Kidney (tissue), 14 donors: ENCODE data around the gene OR2C1. TPM values are rescaled to one million over a fixed set of nuclear protein-coding genes. Genes with fewer than 3 reads are reported as not detected.

Experiments used
- DNase-seq, 5 donors: peaks; one replicate each; pipeline ENCODE4 v3.0.0-alpha.2; 2013 to 2020
- FAIRE-seq: peaks from 2 replicates; lab custom pipeline; 2012; peaks lifted over from hg19 to GRCh38; lab: Jason Lieb, UNC
- H3K27ac ChIP-seq, 2 donors: one replicate each; pipeline ENCODE4 v1.7.0; 2013; ENCODE audit warnings: low read depth in 2 of 2, low read length in 2 of 2, inconsistent platforms in 1 of 2
- H3K27me3 ChIP-seq: one replicate; pipeline ENCODE4 v1.7.1; 2013; ENCODE audit warnings: low read length, inconsistent platforms; ENCODE audit not compliant: control insufficient read depth, insufficient read depth
- H3K36me3 ChIP-seq, 3 donors: one replicate each; pipeline versions ENCODE4 v1.7.0 to v1.7.1; 2013; ENCODE audit warnings: low read length in 3 of 3, control low read depth in 1 of 3, inconsistent platforms in 1 of 3; ENCODE audit not compliant: insufficient read depth in 3 of 3, control insufficient read depth in 2 of 3
- H3K4me1 ChIP-seq, 3 donors: one replicate each; pipeline versions ENCODE4 v1.7.0 to v1.7.1; 2013; ENCODE audit warnings: low read length in 3 of 3, inconsistent platforms in 1 of 3, low read depth in 1 of 3; ENCODE audit not compliant: control insufficient read depth in 2 of 3, insufficient read depth in 2 of 3
- H3K4me3 ChIP-seq, 3 donors: one replicate each; pipeline versions ENCODE4 v1.7.0 to v1.8.1; 2013; ENCODE audit warnings: low read length in 3 of 3, control low read depth in 1 of 3, inconsistent platforms in 1 of 3
- H3K9ac ChIP-seq, 3 donors: one replicate each; pipeline versions ENCODE4 v1.7.0 to v1.7.1; 2013; ENCODE audit warnings: low read length in 3 of 3, control low read depth in 1 of 3, inconsistent platforms in 1 of 3
- H3K9me3 ChIP-seq, 3 donors: one replicate each; pipeline versions ENCODE4 v1.7.0 to v1.7.1; 2013; ENCODE audit warnings: low read length in 3 of 3, control low read depth in 1 of 3, inconsistent platforms in 1 of 3; ENCODE audit not compliant: control insufficient read depth in 2 of 3, insufficient read depth in 1 of 3
- intact Hi-C: fragments of 100-400 bp; cut with DNase I; formaldehyde crosslinking; loops from one replicate; pipeline ENCODE4 v1.11.1; 2022
- polyA plus RNA-seq: library from polyadenylated mRNA; stranded (reverse); fragments of 350-450 nt; fragmentation: Illumina TruSeq; extraction: RNeasy Lipid Tissue Mini Kit (QIAGEN cat#74804); gene quantifications from one replicate; pipeline ENCODE4 v1.2.3, GENCODE V29; 2014; ENCODE audit warnings: low read depth, low replicate concordance; ENCODE audit not compliant: insufficient read depth
- total RNA-seq: library from RNA; stranded (reverse); fragmentation: NEBNext Ultra II Directional; extraction: Animal tissue kit (Norgen Biotek cat#: 25700); gene quantifications from one replicate; pipeline ENCODE4 v1.2.1, GENCODE V29; 2021
- TF ChIP-seq, protein P1 (sequence below): IDR thresholded peaks from 3 replicates; pipeline ENCODE4 v1.5.1; 2012; ENCODE audit warnings: mild to moderate bottlenecking, moderate library complexity, borderline replicate concordance; ENCODE audit not compliant: insufficient read depth; ENCODE audit errors: extremely low read depth
- donor health status: control.
- donor health status: control.
- donor health status: control.
- donor health status: control.
- donor health status: control.
- donor health status: DM: yes; HTN: yes; CAD: no.
- donor health status: Normal renal cell carcinoma (clear cell type).

The OR2C1 gene
- total and polyA plus RNA-seq, 2 donors from 2014 or later: not detected

DNA sequence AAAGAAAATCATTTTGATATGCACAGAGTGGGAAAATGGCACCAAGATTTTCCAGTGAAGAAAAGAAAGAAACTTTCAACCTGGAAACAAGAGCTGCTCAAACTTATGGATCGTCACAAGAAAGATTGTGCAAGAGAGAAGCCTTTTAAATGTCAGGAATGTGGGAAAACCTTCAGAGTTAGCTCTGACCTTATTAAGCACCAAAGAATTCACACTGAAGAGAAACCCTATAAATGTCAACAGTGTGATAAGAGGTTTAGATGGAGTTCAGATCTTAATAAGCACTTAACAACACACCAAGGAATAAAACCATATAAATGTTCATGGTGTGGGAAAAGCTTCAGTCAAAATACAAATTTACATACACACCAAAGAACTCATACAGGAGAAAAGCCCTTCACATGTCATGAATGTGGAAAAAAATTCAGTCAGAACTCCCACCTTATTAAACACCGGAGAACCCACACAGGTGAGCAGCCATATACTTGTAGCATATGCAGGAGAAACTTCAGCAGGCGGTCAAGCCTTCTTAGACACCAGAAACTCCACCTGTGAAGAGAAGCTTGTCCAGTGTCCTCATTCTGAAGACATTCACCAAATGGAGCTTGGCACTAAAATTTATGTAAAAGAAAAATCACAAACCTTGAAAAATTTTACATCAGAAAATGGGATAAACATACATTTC is 38.2 kb upstream of the OR2C1 start:
- DNase-seq: peak in 1 of 5 donors; percentile 3
- TF ChIP-seq, protein P1, sequence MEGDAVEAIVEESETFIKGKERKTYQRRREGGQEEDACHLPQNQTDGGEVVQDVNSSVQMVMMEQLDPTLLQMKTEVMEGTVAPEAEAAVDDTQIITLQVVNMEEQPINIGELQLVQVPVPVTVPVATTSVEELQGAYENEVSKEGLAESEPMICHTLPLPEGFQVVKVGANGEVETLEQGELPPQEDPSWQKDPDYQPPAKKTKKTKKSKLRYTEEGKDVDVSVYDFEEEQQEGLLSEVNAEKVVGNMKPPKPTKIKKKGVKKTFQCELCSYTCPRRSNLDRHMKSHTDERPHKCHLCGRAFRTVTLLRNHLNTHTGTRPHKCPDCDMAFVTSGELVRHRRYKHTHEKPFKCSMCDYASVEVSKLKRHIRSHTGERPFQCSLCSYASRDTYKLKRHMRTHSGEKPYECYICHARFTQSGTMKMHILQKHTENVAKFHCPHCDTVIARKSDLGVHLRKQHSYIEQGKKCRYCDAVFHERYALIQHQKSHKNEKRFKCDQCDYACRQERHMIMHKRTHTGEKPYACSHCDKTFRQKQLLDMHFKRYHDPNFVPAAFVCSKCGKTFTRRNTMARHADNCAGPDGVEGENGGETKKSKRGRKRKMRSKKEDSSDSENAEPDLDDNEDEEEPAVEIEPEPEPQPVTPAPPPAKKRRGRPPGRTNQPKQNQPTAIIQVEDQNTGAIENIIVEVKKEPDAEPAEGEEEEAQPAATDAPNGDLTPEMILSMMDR: no peak
- Histone ChIP-seq H3K27ac (no peak overlapping the region), H3K4me3 (peak overlapping the region in 1 of 3 donors; percentile 6), H3K36me3 (peaks cover 17 to 45% (median 28%) of the 10 kb centered on the region in 3 donors), H3K27me3 (no peaks in the 10 kb centered on the region), H3K9ac (no peak overlapping the region), H3K9me3 (peaks cover 12 to 91% (median 58%) of the 10 kb centered on the region in 3 donors), H3K4me1 (no peaks in the 10 kb centered on the region)
- intact Hi-C loops: no loop called here
- no peak for FAIRE-seq

DNA sequence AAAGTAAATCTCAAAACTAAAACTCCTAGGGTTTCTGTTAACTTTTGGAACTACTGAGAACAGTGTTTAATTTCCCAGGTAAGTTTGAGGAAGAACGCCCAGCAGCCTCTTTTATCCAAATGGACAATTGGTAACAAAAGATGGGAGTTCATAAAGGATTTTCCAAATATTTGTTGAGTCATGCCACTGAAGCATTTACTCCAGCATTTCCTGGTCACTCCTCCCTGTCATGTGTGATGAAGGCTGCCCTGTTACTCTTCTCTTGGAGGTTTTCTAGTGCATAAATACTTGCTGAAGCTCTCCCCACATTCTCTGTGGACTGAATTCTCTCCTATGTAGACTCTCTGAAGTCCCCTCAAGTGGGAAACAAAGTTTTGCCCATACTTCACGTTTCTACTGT is 33.9 kb upstream of the OR2C1 start:
- TF ChIP-seq, protein P1: no peak

DNA sequence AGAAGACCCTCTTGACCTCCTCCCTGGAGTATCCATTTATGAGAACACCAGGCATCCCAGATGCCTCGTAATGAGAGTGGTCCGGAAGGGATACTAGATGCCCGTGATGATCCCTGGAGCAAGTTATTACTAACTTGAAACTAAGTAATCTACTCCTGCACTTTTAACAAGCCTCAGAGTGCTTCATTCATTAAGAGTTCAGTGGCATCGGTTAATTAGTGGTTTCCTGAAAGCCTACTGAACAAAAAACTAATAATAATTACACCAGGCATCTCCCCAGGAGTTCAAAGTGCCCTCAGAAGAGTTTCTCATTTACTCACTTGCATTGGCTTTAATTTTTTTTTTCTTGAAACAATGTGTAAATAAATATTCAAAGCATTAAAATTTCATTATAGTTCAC is 28.2 kb upstream of the OR2C1 start:
- TF ChIP-seq, protein P1: no peak
- Histone ChIP-seq H3K36me3 (no peaks in the 10 kb centered on the region), H3K27me3 (no peaks in the 10 kb centered on the region), H3K27ac (no peak overlapping the region), H3K4me3 (no peak overlapping the region), H3K4me1 (no peaks in the 10 kb centered on the region), H3K9me3 (peaks cover under 1 to 9% (median 1%) of the 10 kb centered on the region in 3 donors), H3K9ac (no peak overlapping the region)
- no peak for DNase-seq
- intact Hi-C loops: no loop called here
- no peak for FAIRE-seq

More for the DNA sequence above, 33.9 kb upstream of the OR2C1 start:
- H3K27me3 ChIP-seq: no peaks in the 10 kb centered on the region
- H3K9ac ChIP-seq: no peak overlapping the region
- H3K27ac ChIP-seq: no peak overlapping the region
- no peak for FAIRE-seq
- H3K36me3 ChIP-seq: peaks cover 10 to 16% (median 13%) of the 10 kb centered on the region in 3 donors
- H3K9me3 ChIP-seq: peaks cover 13 to 60% (median 33%) of the 10 kb centered on the region in 3 donors
- H3K4me1 ChIP-seq: no peaks in the 10 kb centered on the region
- DNase-seq: no peak
- intact Hi-C loops: no loop called here
- no peak overlapping the region for H3K4me3 ChIP-seq

DNA sequence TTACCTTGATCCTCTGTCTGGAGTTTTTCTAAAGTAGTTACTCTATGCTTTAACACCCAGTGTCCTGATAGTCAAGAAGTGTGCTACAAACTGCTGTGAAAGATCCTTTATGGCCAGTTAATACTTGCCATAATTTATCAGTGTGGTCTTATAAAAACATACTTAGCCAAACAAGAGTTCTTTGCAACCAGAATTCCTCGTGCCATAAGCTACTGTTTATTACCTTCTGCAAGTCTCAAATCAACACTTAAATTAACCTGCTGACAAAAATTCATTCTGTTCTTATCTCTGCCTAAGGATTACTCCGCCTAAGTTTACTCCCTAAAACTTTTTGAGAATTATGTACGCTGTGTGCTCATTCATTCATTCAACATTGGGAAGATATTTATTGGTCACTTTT is 27.6 kb upstream of the OR2C1 start:
- Histone ChIP-seq H3K9me3 (peaks cover 0 to 7% (median 1%) of the 10 kb centered on the region in 3 donors), H3K27me3 (no peaks in the 10 kb centered on the region), H3K4me3 (no peak overlapping the region), H3K36me3 (no peaks in the 10 kb centered on the region), H3K27ac (no peak overlapping the region), H3K9ac (no peak overlapping the region), H3K4me1 (no peaks in the 10 kb centered on the region)
- TF ChIP-seq, protein P1: no peak
- FAIRE-seq (no peak), DNase-seq (no peak)
- intact Hi-C loops: no loop called here
